HepG2 (cell line): ENCODE data around the gene PPM1G. TPM values are rescaled to one million over a fixed set of nuclear protein-coding genes. Genes with fewer than 3 reads are reported as not detected.

Experiments used
- ETV5 ChIP-seq: IDR thresholded peaks from 2 replicates; pipeline ENCODE4 v1.6.1; 2018; ENCODE audit warnings: missing biosample characterization, missing genetic modification reagents, inconsistent platforms, borderline replicate concordance
- MED1 ChIP-seq: sonication (generic); formaldehyde crosslinking; IDR thresholded peaks from 2 replicates; pipeline ENCODE4 v1.4.0; 2020; ENCODE audit warnings: missing genetic modification reagents
- PHF21A ChIP-seq: sonication (generic); formaldehyde crosslinking; IDR thresholded peaks from 2 replicates; pipeline ENCODE4 v1.5.0; 2020; ENCODE audit warnings: mild to moderate bottlenecking, missing genetic modification reagents
- SNRNP70 ChIP-seq: fragments of 200-400 bp; formaldehyde crosslinking; IDR thresholded peaks from 2 replicates; pipeline ENCODE4 v1.6.1; 2017; ENCODE audit warnings: mild to moderate bottlenecking, low read depth, low read length, moderate library complexity
- SRSF9 ChIP-seq: fragments of 200-400 bp; formaldehyde crosslinking; IDR thresholded peaks from 2 replicates; pipeline ENCODE4 v1.6.1; 2018; ENCODE audit warnings: borderline replicate concordance, mild to moderate bottlenecking, low read depth, low read length; ENCODE audit not compliant: insufficient read depth, poor library complexity, severe bottlenecking
- UBTF ChIP-seq: sonication (generic); formaldehyde crosslinking; IDR thresholded peaks from 2 replicates; pipeline ENCODE4 v1.4.0; 2020; ENCODE audit warnings: mild to moderate bottlenecking, missing genetic modification reagents
- ZNF30 ChIP-seq: sonication (generic); formaldehyde crosslinking; IDR thresholded peaks from 2 replicates; pipeline ENCODE4 v1.5.0; 2020; ENCODE audit warnings: mild to moderate bottlenecking, missing genetic modification reagents
- ZNF33B ChIP-seq: sonication (generic); formaldehyde crosslinking; IDR thresholded peaks from 2 replicates; pipeline ENCODE4 v1.5.1; 2020; ENCODE audit warnings: mild to moderate bottlenecking, missing genetic modification reagents
- ZNF562 ChIP-seq: sonication (generic); formaldehyde crosslinking; IDR thresholded peaks from 2 replicates; pipeline ENCODE4 v1.8.0; 2022; ENCODE audit warnings: missing genetic modification reagents, borderline replicate concordance
- ZNF770 ChIP-seq: sonication (generic); formaldehyde crosslinking; IDR thresholded peaks from 2 replicates; pipeline ENCODE4 v1.5.0; 2020; ENCODE audit warnings: mild to moderate bottlenecking, missing genetic modification reagents
- ZNF772 ChIP-seq: sonication (generic); formaldehyde crosslinking; IDR thresholded peaks from 2 replicates; pipeline ENCODE4 v1.5.0; 2020; ENCODE audit warnings: mild to moderate bottlenecking, missing genetic modification reagents
- polyA plus RNA-seq, 8 experiments: library from polyadenylated mRNA; depleted of rRNA in 3 of 8; stranded (reverse) in 7 of 8; unstranded in 1 of 8; fragments of >200 nt; fragmentation: Illumina TruSeq in 4 of 8; extraction: Trizol in 4 of 8; gene quantifications; 2 replicates each; pipeline versions ENCODE4 v1.2.1 to v1.2.3, GENCODE V29; 2011 to 2016; ENCODE audit warnings: low read depth in 4 of 8, missing spikeins in 1 of 8, mixed read lengths in 1 of 8; ENCODE audit not compliant: insufficient read depth in 1 of 8
- total RNA-seq, 5 experiments: library from RNA; depleted of rRNA; stranded (reverse); fragments of >200 nt; fragmentation: Illumina TruSeq; extraction: Trizol; gene quantifications; 2 replicates each; pipeline ENCODE4 v1.2.3, GENCODE V29; 2016; ENCODE audit warnings: low read depth in 1 of 5
- TF ChIP-seq, protein P1 (sequence below): IDR thresholded peaks from 2 replicates; pipeline ENCODE4 v1.6.1; 2016
- TF ChIP-seq, protein P2 (sequence below): sonication (generic); formaldehyde crosslinking; IDR thresholded peaks from 2 replicates; pipeline ENCODE4 v1.9.0; 2022; ENCODE audit warnings: missing genetic modification reagents, mild to moderate bottlenecking, borderline replicate concordance
- TF ChIP-seq, protein P3 (sequence below): sonication (generic); formaldehyde crosslinking; IDR thresholded peaks from 2 replicates; pipeline ENCODE4 v1.5.0; 2020; ENCODE audit warnings: mild to moderate bottlenecking, missing genetic modification reagents, moderate library complexity
- TF ChIP-seq, protein P4 (sequence below): sonication (generic); formaldehyde crosslinking; IDR thresholded peaks from 2 replicates; pipeline ENCODE4 v1.9.0; 2021; ENCODE audit warnings: missing genetic modification reagents, mild to moderate bottlenecking, borderline replicate concordance

PPM1G gene
- total and polyA plus RNA-seq, 2 of the 13 experiments (the other 11 are each of a cell fraction or from before 2014, with no cell fraction given), result 58.2 to 213 TPM

- no peak for TF ChIP-seq ZNF562 (CRISPR knock-in tag)
- TF ChIP-seq PHF21A (CRISPR knock-in tag), result peak; percentile 82
- no peak for TF ChIP-seq SRSF9
- TF ChIP-seq ETV5 (CRISPR knock-in tag), result peak; percentile 36; the same call in 1 of the 2 replicates
- no peak for TF ChIP-seq ZNF30
- peak; percentile 69 for TF ChIP-seq ZNF770 (CRISPR knock-in tag)
- TF ChIP-seq MED1 (CRISPR knock-in tag), result peak; percentile 85
- TF ChIP-seq, protein P1, sequence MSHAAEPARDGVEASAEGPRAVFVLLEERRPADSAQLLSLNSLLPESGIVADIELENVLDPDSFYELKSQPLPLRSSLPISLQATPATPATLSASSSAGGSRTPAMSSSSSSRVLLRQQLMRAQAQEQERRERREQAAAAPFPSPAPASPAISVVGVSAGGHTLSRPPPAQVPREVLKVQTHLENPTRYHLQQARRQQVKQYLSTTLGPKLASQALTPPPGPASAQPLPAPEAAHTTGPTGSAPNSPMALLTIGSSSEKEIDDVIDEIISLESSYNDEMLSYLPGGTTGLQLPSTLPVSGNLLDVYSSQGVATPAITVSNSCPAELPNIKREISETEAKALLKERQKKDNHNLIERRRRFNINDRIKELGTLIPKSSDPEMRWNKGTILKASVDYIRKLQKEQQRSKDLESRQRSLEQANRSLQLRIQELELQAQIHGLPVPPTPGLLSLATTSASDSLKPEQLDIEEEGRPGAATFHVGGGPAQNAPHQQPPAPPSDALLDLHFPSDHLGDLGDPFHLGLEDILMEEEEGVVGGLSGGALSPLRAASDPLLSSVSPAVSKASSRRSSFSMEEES, result 0 out of 2 replicates have a peak, but pooled peaks have one; percentile 19
- peak; percentile 93; the same call in 1 of the 2 replicates for TF ChIP-seq ZNF33B (CRISPR knock-in tag)
- TF ChIP-seq SNRNP70, result no peak
- TF ChIP-seq, protein P2, sequence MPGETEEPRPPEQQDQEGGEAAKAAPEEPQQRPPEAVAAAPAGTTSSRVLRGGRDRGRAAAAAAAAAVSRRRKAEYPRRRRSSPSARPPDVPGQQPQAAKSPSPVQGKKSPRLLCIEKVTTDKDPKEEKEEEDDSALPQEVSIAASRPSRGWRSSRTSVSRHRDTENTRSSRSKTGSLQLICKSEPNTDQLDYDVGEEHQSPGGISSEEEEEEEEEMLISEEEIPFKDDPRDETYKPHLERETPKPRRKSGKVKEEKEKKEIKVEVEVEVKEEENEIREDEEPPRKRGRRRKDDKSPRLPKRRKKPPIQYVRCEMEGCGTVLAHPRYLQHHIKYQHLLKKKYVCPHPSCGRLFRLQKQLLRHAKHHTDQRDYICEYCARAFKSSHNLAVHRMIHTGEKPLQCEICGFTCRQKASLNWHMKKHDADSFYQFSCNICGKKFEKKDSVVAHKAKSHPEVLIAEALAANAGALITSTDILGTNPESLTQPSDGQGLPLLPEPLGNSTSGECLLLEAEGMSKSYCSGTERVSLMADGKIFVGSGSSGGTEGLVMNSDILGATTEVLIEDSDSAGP (CRISPR knock-in tag), result peak; percentile 85
- TF ChIP-seq, protein P3, sequence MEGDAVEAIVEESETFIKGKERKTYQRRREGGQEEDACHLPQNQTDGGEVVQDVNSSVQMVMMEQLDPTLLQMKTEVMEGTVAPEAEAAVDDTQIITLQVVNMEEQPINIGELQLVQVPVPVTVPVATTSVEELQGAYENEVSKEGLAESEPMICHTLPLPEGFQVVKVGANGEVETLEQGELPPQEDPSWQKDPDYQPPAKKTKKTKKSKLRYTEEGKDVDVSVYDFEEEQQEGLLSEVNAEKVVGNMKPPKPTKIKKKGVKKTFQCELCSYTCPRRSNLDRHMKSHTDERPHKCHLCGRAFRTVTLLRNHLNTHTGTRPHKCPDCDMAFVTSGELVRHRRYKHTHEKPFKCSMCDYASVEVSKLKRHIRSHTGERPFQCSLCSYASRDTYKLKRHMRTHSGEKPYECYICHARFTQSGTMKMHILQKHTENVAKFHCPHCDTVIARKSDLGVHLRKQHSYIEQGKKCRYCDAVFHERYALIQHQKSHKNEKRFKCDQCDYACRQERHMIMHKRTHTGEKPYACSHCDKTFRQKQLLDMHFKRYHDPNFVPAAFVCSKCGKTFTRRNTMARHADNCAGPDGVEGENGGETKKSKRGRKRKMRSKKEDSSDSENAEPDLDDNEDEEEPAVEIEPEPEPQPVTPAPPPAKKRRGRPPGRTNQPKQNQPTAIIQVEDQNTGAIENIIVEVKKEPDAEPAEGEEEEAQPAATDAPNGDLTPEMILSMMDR (CRISPR knock-in tag), result peak; percentile 52
- peak; percentile 94 for TF ChIP-seq UBTF (CRISPR knock-in tag)
- TF ChIP-seq, protein P4, sequence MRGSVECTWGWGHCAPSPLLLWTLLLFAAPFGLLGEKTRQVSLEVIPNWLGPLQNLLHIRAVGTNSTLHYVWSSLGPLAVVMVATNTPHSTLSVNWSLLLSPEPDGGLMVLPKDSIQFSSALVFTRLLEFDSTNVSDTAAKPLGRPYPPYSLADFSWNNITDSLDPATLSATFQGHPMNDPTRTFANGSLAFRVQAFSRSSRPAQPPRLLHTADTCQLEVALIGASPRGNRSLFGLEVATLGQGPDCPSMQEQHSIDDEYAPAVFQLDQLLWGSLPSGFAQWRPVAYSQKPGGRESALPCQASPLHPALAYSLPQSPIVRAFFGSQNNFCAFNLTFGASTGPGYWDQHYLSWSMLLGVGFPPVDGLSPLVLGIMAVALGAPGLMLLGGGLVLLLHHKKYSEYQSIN (CRISPR knock-in tag), result no peak
- peak; percentile 39 for TF ChIP-seq ZNF772 (CRISPR knock-in tag)
These were observed 19.0 kb upstream of the PPM1G start, which contains the start of gene NRBP1 (continued) for GRCh38 chr2:27428213-27428977.
